ENCODE data around the gene OR11H6. TPM values are rescaled to one million over a fixed set of nuclear protein-coding genes. Genes with fewer than 3 reads are reported as not detected.
"Not testable (repeated sequence)": the region's sequence is repeated elsewhere in the genome, so short reads cannot be mapped to it uniquely, and the experiment has no call there.

The OR11H6 gene
- total and polyA plus RNA-seq, 2 donors (not counting 1 experiment from before 2014, with no cell fraction given): not detected

DNA sequence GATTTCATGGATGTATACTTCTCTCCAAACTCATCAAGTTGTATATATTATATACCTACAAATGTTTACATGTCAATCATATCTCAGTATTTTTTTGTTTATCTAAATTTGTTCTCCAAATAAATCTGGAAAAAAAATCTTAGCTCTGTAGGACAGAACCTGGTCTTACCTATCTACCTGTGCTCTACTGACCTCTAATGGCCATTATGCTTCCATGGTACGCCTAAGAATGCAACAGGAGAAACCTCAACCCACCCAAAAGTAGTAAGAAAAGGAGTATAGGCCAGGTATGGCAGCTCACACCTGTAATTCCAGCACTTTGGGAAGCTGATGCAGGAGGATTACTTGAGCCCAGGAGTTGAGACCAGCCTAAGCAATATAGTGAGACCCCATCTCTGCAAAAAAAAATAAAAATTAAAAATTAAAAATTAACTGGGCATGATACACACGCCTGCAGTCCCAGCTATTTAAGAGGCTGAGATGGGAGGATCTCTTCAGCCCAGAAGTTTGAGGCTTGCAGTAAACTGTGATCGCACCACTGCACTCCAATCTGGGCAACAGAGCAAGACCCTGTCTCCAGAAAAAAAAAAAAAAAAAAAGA is 24.2 kb downstream of the OR11H6 start:
- Histone ChIP-seq H3K36me3 (replicated peaks in 1 of 2; ENCODE audit: control extremely low read depth in 1 of 2, control insufficient read depth in 1 of 2, extremely low read depth in 1 of 2, insufficient read depth in 2 of 2, low read length in 1 of 2) (no peaks in the 10 kb centered on the region), H3K79me2 (ENCODE audit: control insufficient read depth, insufficient read depth, low read length) (no peaks in the 10 kb centered on the region), H3K9ac (ENCODE audit: low read length) (no peak overlapping the region), H3K4me2 (replicated peaks; ENCODE audit: low read depth, low read length, poor library complexity, severe bottlenecking) (no peak overlapping the region), H4K20me1 (ENCODE audit: control insufficient read depth, insufficient read depth, low read length, poor library complexity, severe bottlenecking) (no peaks in the 10 kb centered on the region), H3K27me3 (replicated peaks in 1 of 4; ENCODE audit: control extremely low read depth in 1 of 4, control insufficient read depth in 3 of 4, insufficient read depth in 4 of 4, low read length in 3 of 4) (no peaks in the 10 kb centered on the region), H3K9me3 (ENCODE audit: control extremely low read depth in 1 of 3, control insufficient read depth in 2 of 3, insufficient read depth in 1 of 3, low read length in 2 of 3) (peaks cover 1 to 6% (median 3%) of the 10 kb centered on the region in 3 donors), H3K4me1 (ENCODE audit: control insufficient read depth in 2 of 2, insufficient read depth in 2 of 2, low read length in 2 of 2) (no peaks in the 10 kb centered on the region), H3K27ac (ENCODE audit: low read length in 2 of 2) (no peak overlapping the region), H2AFZ (ENCODE audit: insufficient read depth, low read depth, low read length, poor library complexity, severe bottlenecking) (no peak overlapping the region), H3K4me3 (ENCODE audit: control extremely low read depth in 1 of 5, extremely low read depth in 1 of 5, insufficient read depth in 1 of 5, low read depth in 2 of 5, low read length in 4 of 5) (no peak overlapping the region)
- TF ChIP-seq EZH2 (IDR thresholded peaks at IDR 0.05; ENCODE audit: borderline replicate concordance, insufficient read depth, low read depth, low read length, poor library complexity, severe bottlenecking): no peak
- TF ChIP-seq, protein P1, sequence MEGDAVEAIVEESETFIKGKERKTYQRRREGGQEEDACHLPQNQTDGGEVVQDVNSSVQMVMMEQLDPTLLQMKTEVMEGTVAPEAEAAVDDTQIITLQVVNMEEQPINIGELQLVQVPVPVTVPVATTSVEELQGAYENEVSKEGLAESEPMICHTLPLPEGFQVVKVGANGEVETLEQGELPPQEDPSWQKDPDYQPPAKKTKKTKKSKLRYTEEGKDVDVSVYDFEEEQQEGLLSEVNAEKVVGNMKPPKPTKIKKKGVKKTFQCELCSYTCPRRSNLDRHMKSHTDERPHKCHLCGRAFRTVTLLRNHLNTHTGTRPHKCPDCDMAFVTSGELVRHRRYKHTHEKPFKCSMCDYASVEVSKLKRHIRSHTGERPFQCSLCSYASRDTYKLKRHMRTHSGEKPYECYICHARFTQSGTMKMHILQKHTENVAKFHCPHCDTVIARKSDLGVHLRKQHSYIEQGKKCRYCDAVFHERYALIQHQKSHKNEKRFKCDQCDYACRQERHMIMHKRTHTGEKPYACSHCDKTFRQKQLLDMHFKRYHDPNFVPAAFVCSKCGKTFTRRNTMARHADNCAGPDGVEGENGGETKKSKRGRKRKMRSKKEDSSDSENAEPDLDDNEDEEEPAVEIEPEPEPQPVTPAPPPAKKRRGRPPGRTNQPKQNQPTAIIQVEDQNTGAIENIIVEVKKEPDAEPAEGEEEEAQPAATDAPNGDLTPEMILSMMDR (IDR thresholded peaks at IDR 0.05): no peak
- ATAC-seq (ENCODE audit: low read depth): no peak
- Mint-ChIP-seq H3K27me3 (peaks cover 5% of the 10 kb centered on the region), H3K4me1 (no peaks in the 10 kb centered on the region), H3K27ac (no peak overlapping the region), H3K4me3 (no peak overlapping the region), H3K9me3 (ENCODE audit: insufficient read depth) (peaks cover 5% of the 10 kb centered on the region)
- intact Hi-C loops (cut with micrococcal nuclease): no loop called here
- no peak for DNase-seq
- ChIA-PET CTCF (no interaction called here), POLR2A (no interaction called here)
- 100% methylated on average over 1 of the region's 3 CpGs for WGBS (ENCODE audit: insufficient coverage)

DNA sequence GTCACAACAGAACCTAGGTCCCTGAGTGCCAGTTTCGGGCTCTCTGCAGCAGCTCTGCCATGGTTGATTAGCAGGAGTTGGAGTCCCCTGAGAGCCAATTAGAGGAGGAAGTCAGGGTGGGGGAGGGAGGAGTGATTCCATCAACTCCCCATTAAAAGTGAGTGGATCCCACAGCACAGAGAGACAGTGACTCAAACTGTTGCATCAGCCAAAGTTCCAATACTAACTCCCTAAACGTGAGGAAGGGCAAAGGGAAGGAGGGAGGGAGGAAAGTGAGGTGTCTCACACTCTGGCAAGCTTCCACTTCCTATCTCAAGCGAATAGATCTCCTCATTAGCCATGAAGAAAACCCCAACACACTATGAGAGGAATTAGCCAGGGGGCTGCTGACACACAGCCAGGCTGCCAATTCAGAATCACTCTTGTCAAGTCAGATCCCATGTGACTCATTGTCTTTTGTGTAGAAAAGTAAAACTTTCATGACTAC is 39.2 kb downstream of the OR11H6 start:
- no CpG with 5 or more reads among the region's 3 CpGs for WGBS (ENCODE audit: insufficient coverage)
- Histone ChIP-seq H3K4me3 (ENCODE audit: control extremely low read depth in 1 of 5, extremely low read depth in 1 of 5, insufficient read depth in 1 of 5, low read depth in 2 of 5, low read length in 4 of 5) (no peak overlapping the region), H4K20me1 (ENCODE audit: control insufficient read depth, insufficient read depth, low read length, poor library complexity, severe bottlenecking) (no peaks in the 10 kb centered on the region), H3K79me2 (ENCODE audit: control insufficient read depth, insufficient read depth, low read length) (no peaks in the 10 kb centered on the region), H3K9me3 (ENCODE audit: control extremely low read depth in 1 of 3, control insufficient read depth in 2 of 3, insufficient read depth in 1 of 3, low read length in 2 of 3) (no peaks in the 10 kb centered on the region), H3K27me3 (replicated peaks in 1 of 4; ENCODE audit: control extremely low read depth in 1 of 4, control insufficient read depth in 3 of 4, insufficient read depth in 4 of 4, low read length in 3 of 4) (no peaks in the 10 kb centered on the region), H3K4me2 (replicated peaks; ENCODE audit: low read depth, low read length, poor library complexity, severe bottlenecking) (no peak overlapping the region), H3K4me1 (ENCODE audit: control insufficient read depth in 2 of 2, insufficient read depth in 2 of 2, low read length in 2 of 2) (peaks cover 0 to 3% of the 10 kb centered on the region in 2 donors), H3K27ac (ENCODE audit: low read length in 2 of 2) (no peak overlapping the region), H3K36me3 (replicated peaks in 1 of 2; ENCODE audit: control extremely low read depth in 1 of 2, control insufficient read depth in 1 of 2, extremely low read depth in 1 of 2, insufficient read depth in 2 of 2, low read length in 1 of 2) (no peaks in the 10 kb centered on the region), H2AFZ (ENCODE audit: insufficient read depth, low read depth, low read length, poor library complexity, severe bottlenecking) (no peak overlapping the region), H3K9ac (ENCODE audit: low read length) (no peak overlapping the region)
- Mint-ChIP-seq H3K27me3 (no peaks in the 10 kb centered on the region), H3K27ac (no peak overlapping the region), H3K9me3 (ENCODE audit: insufficient read depth) (no peaks in the 10 kb centered on the region), H3K4me1 (peaks cover 8% of the 10 kb centered on the region), H3K4me3 (no peak overlapping the region)
- no peak for ATAC-seq (ENCODE audit: low read depth)
- TF ChIP-seq, protein P1 (IDR thresholded peaks at IDR 0.05): no peak
- TF ChIP-seq EZH2 (IDR thresholded peaks at IDR 0.05; ENCODE audit: borderline replicate concordance, insufficient read depth, low read depth, low read length, poor library complexity, severe bottlenecking): no peak
- intact Hi-C loops (cut with micrococcal nuclease): no loop called here
- CTCF ChIA-PET: no interaction called here
- POLR2A ChIA-PET: no interaction called here
- DNase-seq: no peak

DNA sequence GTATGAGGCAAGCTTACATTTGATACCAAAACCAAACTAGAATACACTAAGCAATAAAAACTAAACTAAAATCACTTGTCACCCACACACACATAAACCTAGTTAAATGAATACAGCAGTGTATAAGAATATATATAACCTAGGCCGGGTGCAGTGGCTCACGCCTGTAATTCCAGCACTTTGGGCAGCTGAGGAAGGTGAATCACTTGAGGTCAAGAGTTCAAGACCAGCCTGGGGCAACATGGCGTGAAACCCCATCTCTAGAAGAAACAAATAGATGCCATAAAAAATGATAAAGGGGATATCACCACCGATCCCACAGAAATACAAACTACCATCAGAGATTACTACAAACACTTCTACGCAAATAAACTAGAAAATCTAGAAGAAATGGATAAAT is 40.9 kb downstream of the OR11H6 start:
- H3K9me3 Mint-ChIP-seq (ENCODE audit: insufficient read depth); H4K20me1 ChIP-seq (ENCODE audit: control insufficient read depth, insufficient read depth, low read length, poor library complexity, severe bottlenecking); H3K4me2 ChIP-seq (replicated peaks; ENCODE audit: low read depth, low read length, poor library complexity, severe bottlenecking); H3K4me1 ChIP-seq (ENCODE audit: control insufficient read depth in 2 of 2, insufficient read depth in 2 of 2, low read length in 2 of 2); H3K27me3 Mint-ChIP-seq; H3K36me3 ChIP-seq (replicated peaks in 1 of 2; ENCODE audit: control extremely low read depth in 1 of 2, control insufficient read depth in 1 of 2, extremely low read depth in 1 of 2, insufficient read depth in 2 of 2, low read length in 1 of 2); intact Hi-C loops (cut with micrococcal nuclease); H3K4me3 Mint-ChIP-seq; H3K4me1 Mint-ChIP-seq; H3K4me3 ChIP-seq (ENCODE audit: control extremely low read depth in 1 of 5, extremely low read depth in 1 of 5, insufficient read depth in 1 of 5, low read depth in 2 of 5, low read length in 4 of 5); H3K27ac ChIP-seq (ENCODE audit: low read length in 2 of 2); DNase-seq; H3K9me3 ChIP-seq (ENCODE audit: control extremely low read depth in 1 of 3, control insufficient read depth in 2 of 3, insufficient read depth in 1 of 3, low read length in 2 of 3); H3K9ac ChIP-seq (ENCODE audit: low read length); H3K27me3 ChIP-seq (replicated peaks in 1 of 4; ENCODE audit: control extremely low read depth in 1 of 4, control insufficient read depth in 3 of 4, insufficient read depth in 4 of 4, low read length in 3 of 4); H3K27ac Mint-ChIP-seq; ATAC-seq (ENCODE audit: low read depth); H3K79me2 ChIP-seq (ENCODE audit: control insufficient read depth, insufficient read depth, low read length); H2AFZ ChIP-seq (ENCODE audit: insufficient read depth, low read depth, low read length, poor library complexity, severe bottlenecking); POLR2A ChIA-PET; CTCF ChIA-PET: not testable (repeated sequence)
- no CpG with 5 or more reads among the region's 5 CpGs for WGBS (ENCODE audit: insufficient coverage)
